Karpas-422 (cell line): ENCODE data around the gene NKAIN1. TPM values are rescaled to one million over a fixed set of nuclear protein-coding genes. Genes with fewer than 3 reads are reported as not detected.

Source experiments
- DNase-seq: peaks from one replicate; pipeline ENCODE4 v3.0.0-alpha.2; 2015
- H2AFZ ChIP-seq: fragments of 200-600 bp; sonication (generic); 2 replicates; pipeline ENCODE4 v1.6.1; 2014; ENCODE audit warnings: antibody characterized with exemption, low read length, mixed read lengths
- H3K27ac ChIP-seq: fragments of 200-600 bp; sonication (generic); 2 replicates; pipeline ENCODE4 v1.5.1; 2014; ENCODE audit warnings: mild to moderate bottlenecking, low read length, moderate library complexity
- H3K27me3 ChIP-seq: fragments of 200-600 bp; sonication (generic); 2 replicates; pipeline ENCODE4 v1.6.1; 2014; ENCODE audit warnings: low read length, mixed read lengths
- H3K36me3 ChIP-seq: fragments of 200-600 bp; sonication (generic); 2 replicates; pipeline ENCODE4 v1.6.1; 2014; ENCODE audit warnings: low read length, mixed read lengths; ENCODE audit not compliant: insufficient read depth
- H3K4me1 ChIP-seq: fragments of 200-600 bp; sonication (generic); 2 replicates; pipeline ENCODE4 v1.6.1; 2014; ENCODE audit warnings: mild to moderate bottlenecking, low read length, mixed read lengths
- H3K4me2 ChIP-seq: fragments of 200-600 bp; sonication (generic); 2 replicates; pipeline ENCODE4 v1.6.1; 2014; ENCODE audit warnings: low read length, low read depth, mild to moderate bottlenecking; ENCODE audit not compliant: poor library complexity, severe bottlenecking
- H3K4me3 ChIP-seq: fragments of 200-600 bp; sonication (generic); 2 replicates; pipeline ENCODE4 v1.5.1; 2014; ENCODE audit warnings: mild to moderate bottlenecking, antibody characterized with exemption, low read length, mixed read lengths
- H3K79me2 ChIP-seq: fragments of 200-600 bp; sonication (generic); 2 replicates; pipeline ENCODE4 v1.6.1; 2014; ENCODE audit warnings: mild to moderate bottlenecking, low read length, mixed read lengths
- H3K9ac ChIP-seq: fragments of 200-600 bp; sonication (generic); 2 replicates; pipeline ENCODE4 v1.6.0; 2014; ENCODE audit warnings: low read length
- H3K9me2 ChIP-seq: fragments of 200-600 bp; sonication (generic), shearing (Covaris generic); replicated peaks from 2 replicates; pipeline ENCODE4 v1.6.0; 2014; ENCODE audit warnings: mild to moderate bottlenecking, low read length, moderate library complexity; ENCODE audit not compliant: insufficient read depth
- H3K9me3 ChIP-seq: fragments of 300-700, 200-600 bp; sonication (generic); 2 replicates; pipeline ENCODE4 v1.6.1; 2014; ENCODE audit warnings: low read length, mixed read lengths
- H4K20me1 ChIP-seq: fragments of 200-600 bp; sonication (generic); 2 replicates; pipeline ENCODE4 v1.6.1; 2014; ENCODE audit warnings: mild to moderate bottlenecking, antibody characterized with exemption, low read length, low read depth; ENCODE audit not compliant: insufficient read depth
- total RNA-seq: library from RNA; depleted of rRNA; stranded (reverse); fragments of >200 nt; shearing (Covaris generic); gene quantifications from 2 replicates; pipeline ENCODE4 v1.2.3, GENCODE V29; 2014; ENCODE audit warnings: low replicate concordance

NKAIN1 gene
- total RNA-seq, 1 experiment from 2014 or later = not detected

- H3K27ac ChIP-seq = no peak overlapping the region
- no peaks in the 10 kb centered on the region for H3K4me1 ChIP-seq
- no peak overlapping the region for H3K4me2 ChIP-seq
- H2AFZ ChIP-seq = no peak overlapping the region
- no peak for DNase-seq
- no peaks in the 10 kb centered on the region for H3K79me2 ChIP-seq
- no peaks in the 10 kb centered on the region for H4K20me1 ChIP-seq
- H3K27me3 ChIP-seq = no peaks in the 10 kb centered on the region
- H3K9ac ChIP-seq = no peak overlapping the region
- H3K9me2 ChIP-seq = no peaks in the 10 kb centered on the region
- no peaks in the 10 kb centered on the region for H3K9me3 ChIP-seq
- H3K4me3 ChIP-seq = no peak overlapping the region
- no peaks in the 10 kb centered on the region for H3K36me3 ChIP-seq
Observed at GRCh38 chr1:31164291-31164690, 75.4 kb downstream of the NKAIN1 start.

GRCh38 chr1:31163866-31164265 is 75.8 kb downstream of the NKAIN1 start:
- Histone ChIP-seq H3K4me3 (no peak overlapping the region), H3K9me3 (no peaks in the 10 kb centered on the region), H3K9ac (no peak overlapping the region), H3K27ac (no peak overlapping the region), H3K4me1 (no peaks in the 10 kb centered on the region), H4K20me1 (no peaks in the 10 kb centered on the region), H3K9me2 (no peaks in the 10 kb centered on the region), H3K27me3 (no peaks in the 10 kb centered on the region), H2AFZ (no peak overlapping the region), H3K79me2 (no peaks in the 10 kb centered on the region), H3K4me2 (no peak overlapping the region), H3K36me3 (no peaks in the 10 kb centered on the region)
- DNase-seq = no peak

DNA sequence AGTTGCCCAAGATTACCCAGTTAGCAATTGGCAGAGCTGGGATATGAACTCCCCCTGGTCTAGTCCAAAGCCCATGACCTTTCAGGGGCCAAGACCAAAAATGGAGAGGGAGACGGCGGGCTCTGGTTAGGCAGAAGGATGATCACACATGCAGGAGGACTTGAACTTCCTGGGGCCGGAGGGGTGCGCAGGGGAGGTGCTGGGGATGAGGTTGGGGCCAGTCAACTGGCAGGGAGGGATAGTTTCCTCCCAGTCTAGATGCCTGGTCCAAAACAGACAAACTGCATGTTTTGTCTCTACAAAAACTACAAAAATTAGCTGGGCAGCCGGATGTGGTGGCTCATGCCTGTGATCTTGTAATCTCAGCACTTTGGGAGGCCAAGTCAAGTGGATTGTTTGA is 78.1 kb downstream of the NKAIN1 start:
- H3K4me3 ChIP-seq = no peak overlapping the region
- no peaks in the 10 kb centered on the region for H3K9me2 ChIP-seq
- H3K4me2 ChIP-seq = no peak overlapping the region
- no peak for DNase-seq
- H3K27ac ChIP-seq = no peak overlapping the region
- no peaks in the 10 kb centered on the region for H3K4me1 ChIP-seq
- H3K79me2 ChIP-seq = no peaks in the 10 kb centered on the region
- H3K36me3 ChIP-seq = no peaks in the 10 kb centered on the region
- H3K9ac ChIP-seq = no peak overlapping the region
- H3K9me3 ChIP-seq = no peaks in the 10 kb centered on the region
- no peak overlapping the region for H2AFZ ChIP-seq
- H3K27me3 ChIP-seq = no peaks in the 10 kb centered on the region
- no peaks in the 10 kb centered on the region for H4K20me1 ChIP-seq

- Histone ChIP-seq H3K4me2 (no peak overlapping the region), H3K9me2 (no peaks in the 10 kb centered on the region), H3K9me3 (no peaks in the 10 kb centered on the region), H3K27me3 (no peaks in the 10 kb centered on the region), H3K4me1 (peaks cover 10% of the 10 kb centered on the region), H3K4me3 (no peak overlapping the region), H3K9ac (no peak overlapping the region), H2AFZ (no peak overlapping the region), H3K79me2 (no peaks in the 10 kb centered on the region), H4K20me1 (no peaks in the 10 kb centered on the region), H3K36me3 (no peaks in the 10 kb centered on the region), H3K27ac (no peak overlapping the region)
- DNase-seq = no peak
Observed at GRCh38 chr1:31159869-31160611, 79.6 kb downstream of the NKAIN1 start.

GRCh38 chr1:31159323-31159722 is 80.4 kb downstream of the NKAIN1 start:
- Histone ChIP-seq H3K4me2 (no peak overlapping the region), H3K79me2 (no peaks in the 10 kb centered on the region), H3K4me3 (no peak overlapping the region), H3K9me3 (no peaks in the 10 kb centered on the region), H3K27me3 (no peaks in the 10 kb centered on the region), H3K9ac (no peak overlapping the region), H2AFZ (no peak overlapping the region), H3K9me2 (no peaks in the 10 kb centered on the region), H3K27ac (no peak overlapping the region), H3K4me1 (peaks cover 14% of the 10 kb centered on the region), H3K36me3 (no peaks in the 10 kb centered on the region), H4K20me1 (no peaks in the 10 kb centered on the region)
- no peak for DNase-seq

DNA sequence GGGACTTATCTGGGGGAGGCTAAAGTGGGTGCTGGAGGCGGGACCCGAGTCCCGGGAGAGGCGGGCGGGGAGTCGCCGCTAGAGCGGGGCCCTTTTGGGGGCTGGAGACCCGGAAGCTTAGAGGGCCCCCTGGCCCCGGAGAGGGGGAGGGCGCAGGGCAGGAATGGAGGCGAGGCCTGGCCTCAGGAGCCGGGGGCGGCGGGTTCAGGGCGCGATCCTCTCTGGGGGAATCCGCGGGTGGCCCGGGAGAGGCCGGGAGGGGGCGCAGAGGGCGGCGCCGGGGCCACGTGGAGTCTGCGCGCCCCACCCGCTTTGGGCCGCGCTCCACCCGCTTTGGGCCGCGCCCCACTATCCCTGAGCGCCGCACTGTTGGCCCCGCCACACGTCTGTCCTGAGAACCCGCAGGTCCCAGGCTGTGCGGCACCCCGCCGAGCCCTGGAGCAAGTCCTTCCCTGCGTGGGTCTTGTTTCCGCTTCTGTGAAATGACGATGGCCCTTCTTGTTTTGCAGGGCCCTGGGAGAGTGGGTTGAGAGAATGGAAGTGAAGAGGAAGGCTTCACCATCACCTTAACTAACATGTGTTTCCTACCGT is 84.4 kb downstream of the NKAIN1 start:
- peaks cover 21% of the 10 kb centered on the region for H3K4me1 ChIP-seq
- H3K9me2 ChIP-seq = no peaks in the 10 kb centered on the region

DNA sequence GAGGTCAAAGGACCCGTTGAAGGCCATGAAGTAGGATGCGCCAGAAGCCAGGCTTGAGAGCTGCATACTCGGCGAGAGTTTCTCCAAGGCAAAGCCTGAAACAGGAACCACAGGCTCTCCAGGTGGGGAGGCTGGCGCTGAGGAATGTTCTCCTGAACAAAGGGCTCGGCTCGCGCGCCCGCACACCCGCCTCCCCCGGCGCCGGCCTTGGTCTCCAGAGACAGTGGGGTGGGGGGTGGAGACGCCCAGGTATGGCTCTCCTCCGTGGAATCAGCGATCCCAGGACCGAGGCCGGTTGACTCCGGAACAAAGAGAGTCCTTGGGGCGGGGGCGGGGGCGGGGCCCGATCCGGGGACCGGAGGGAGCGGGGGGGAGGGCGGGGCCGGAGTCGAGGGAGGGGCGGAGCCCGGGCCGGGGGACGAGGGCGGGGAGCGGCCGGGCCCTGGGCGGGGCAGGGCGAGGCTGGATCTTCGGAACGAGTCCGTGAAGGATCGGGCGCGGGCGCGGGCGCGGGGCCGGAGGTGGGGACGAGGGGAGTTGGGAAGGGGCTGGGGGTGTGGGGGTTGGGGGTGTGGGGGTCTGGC is 85.0 kb downstream of the NKAIN1 start:
- peak; percentile 85 for DNase-seq
- no peak overlapping the region for H3K27ac ChIP-seq
- H3K79me2 ChIP-seq = no peaks in the 10 kb centered on the region

More for the DNA sequence above, 84.4 kb downstream of the NKAIN1 start:
- Histone ChIP-seq H3K27me3 (no peaks in the 10 kb centered on the region), H3K4me3 (peak overlapping the region; percentile 96), H3K36me3 (no peaks in the 10 kb centered on the region), H3K79me2 (no peaks in the 10 kb centered on the region), H3K9ac (peak overlapping the region; percentile 85), H3K9me3 (no peaks in the 10 kb centered on the region), H2AFZ (peak overlapping the region; percentile 98), H4K20me1 (no peaks in the 10 kb centered on the region), H3K4me2 (peak overlapping the region; percentile 97), H3K27ac (no peak overlapping the region)
- DNase-seq = peak; percentile 79

DNA sequence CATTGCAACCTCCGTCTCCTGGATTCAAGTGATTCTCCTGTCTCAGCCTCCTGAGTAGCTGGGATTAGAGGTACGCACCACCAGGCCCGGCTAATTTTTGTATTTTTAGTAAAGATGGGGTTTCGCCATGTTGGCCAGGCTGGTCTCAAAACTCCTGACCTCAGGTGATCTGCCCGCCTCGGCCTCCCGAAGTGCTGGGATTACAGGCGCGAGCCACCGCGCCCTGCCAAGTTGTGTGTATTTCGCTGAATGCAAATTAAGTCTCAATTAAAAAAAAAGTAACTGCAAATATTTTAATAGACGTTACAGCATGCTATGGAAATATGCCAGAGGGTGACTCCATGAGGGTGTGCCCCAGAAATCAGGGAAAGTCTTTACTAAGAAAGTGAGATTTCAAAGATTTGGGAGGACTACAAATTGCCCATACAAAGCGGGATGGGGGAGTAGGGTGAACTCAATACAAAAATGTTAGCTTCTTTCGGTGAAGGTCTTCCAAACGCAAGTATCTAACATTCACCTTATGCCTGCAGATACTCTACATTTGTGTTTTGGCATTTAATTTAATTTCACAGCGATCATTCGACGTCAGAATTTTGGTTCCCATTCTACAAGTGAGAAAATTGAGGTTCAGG is 85.6 kb downstream of the NKAIN1 start:
- H3K27ac ChIP-seq = no peak overlapping the region
- peaks cover 21% of the 10 kb centered on the region for H3K4me1 ChIP-seq
- H2AFZ ChIP-seq = peak overlapping the region; percentile 95
- no peaks in the 10 kb centered on the region for H3K79me2 ChIP-seq
- no peaks in the 10 kb centered on the region for H3K9me2 ChIP-seq
- no peaks in the 10 kb centered on the region for H4K20me1 ChIP-seq
- peak overlapping the region; percentile 62 for H3K9ac ChIP-seq
- H3K4me3 ChIP-seq = peak overlapping the region; percentile 57; the same call in 1 of the 2 replicates
- no peak for DNase-seq
- H3K9me3 ChIP-seq = no peaks in the 10 kb centered on the region
- H3K36me3 ChIP-seq = no peaks in the 10 kb centered on the region
- peak overlapping the region; percentile 71 for H3K4me2 ChIP-seq
- H3K27me3 ChIP-seq = no peaks in the 10 kb centered on the region

More for the DNA sequence above, 85.0 kb downstream of the NKAIN1 start:
- no peaks in the 10 kb centered on the region for H4K20me1 ChIP-seq
- peak overlapping the region; percentile 97 for H3K4me2 ChIP-seq
- H2AFZ ChIP-seq = peak overlapping the region; percentile 95
- no peaks in the 10 kb centered on the region for H3K27me3 ChIP-seq
- no peaks in the 10 kb centered on the region for H3K9me2 ChIP-seq
- no peaks in the 10 kb centered on the region for H3K36me3 ChIP-seq
- H3K9me3 ChIP-seq = no peaks in the 10 kb centered on the region
- H3K9ac ChIP-seq = peak overlapping the region; percentile 85
- H3K4me3 ChIP-seq = peak overlapping the region; percentile 96; the same call in 1 of the 2 replicates
- H3K4me1 ChIP-seq = peaks cover 21% of the 10 kb centered on the region
